Hindlimb muscle (tissue), 1 donor: ENCODE data around the gene SPOCK1. TPM values are rescaled to one million over a fixed set of nuclear protein-coding genes. Genes with fewer than 3 reads are reported as not detected.

Experiments used
- DNase-seq: peaks from one replicate; pipeline ENCODE4 v3.0.0-alpha.2; 2013
- polyA plus RNA-seq: library from polyadenylated mRNA; unstranded; fragments of 120-200 nt; gene quantifications from one replicate; pipeline ENCODE4 v1.2.1, GENCODE V29; 2013; ENCODE audit not compliant: insufficient read length

SPOCK1 gene
- polyA plus RNA-seq, 1 donor: 4.6 TPM

DNA sequence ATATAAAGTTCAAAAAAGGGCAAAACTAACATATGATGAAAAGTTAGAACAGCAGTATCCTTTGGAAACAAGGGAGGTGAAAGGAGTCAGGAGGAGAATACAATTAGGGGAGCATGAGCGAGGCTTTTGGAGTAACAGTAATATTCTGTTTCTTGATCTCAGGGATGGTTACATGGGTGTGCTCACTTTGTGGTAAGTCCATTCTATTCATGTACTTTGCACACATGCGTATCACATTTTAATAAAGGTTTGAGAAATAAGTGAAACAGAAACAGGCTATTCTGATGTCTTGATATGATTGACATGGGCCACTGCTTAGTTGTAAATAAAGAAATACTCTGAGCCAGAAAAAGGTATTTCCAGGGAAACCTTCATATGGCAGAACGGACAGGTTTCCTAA lies 208.8 kb downstream of the SPOCK1 start:
- no peak for DNase-seq

DNA sequence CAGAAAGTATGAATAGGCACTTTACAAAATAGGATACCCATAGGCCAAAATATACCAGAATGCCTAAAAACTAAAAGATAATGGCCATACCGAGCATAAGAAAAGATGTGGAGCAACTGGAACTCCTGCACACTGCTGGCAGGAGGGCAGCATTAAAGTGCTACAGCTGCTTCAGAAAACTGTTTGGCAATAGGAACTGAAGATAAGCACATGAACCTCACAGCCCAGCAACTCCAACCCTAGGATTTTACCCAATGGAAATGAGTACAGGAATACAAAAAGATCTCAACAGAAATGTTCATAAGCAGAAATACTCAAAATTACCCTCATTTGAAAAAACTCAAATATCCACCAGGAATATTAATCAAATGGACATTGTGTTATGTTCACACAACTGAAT lies 209.3 kb downstream of the SPOCK1 start:
- no peak for DNase-seq

DNA sequence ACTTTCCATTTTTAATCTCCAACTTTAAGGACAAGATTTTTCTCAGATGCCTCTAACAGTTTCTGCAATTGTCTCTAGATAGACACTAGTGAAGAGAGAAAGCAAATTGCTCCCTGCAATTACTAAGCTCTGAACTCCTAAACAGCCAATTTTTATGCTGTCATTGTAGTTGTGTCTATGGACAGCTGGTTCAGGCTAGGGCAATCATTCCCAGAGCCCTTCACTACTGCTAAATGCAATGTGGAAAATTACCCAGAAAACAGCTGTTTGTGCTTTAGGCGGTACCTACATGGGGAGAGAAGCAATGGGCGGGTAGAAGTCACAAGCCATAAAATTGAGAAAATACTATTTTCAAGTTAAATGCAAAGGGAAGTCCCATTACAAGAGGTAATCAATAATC lies 211.6 kb downstream of the SPOCK1 start:
- no peak for DNase-seq

DNA sequence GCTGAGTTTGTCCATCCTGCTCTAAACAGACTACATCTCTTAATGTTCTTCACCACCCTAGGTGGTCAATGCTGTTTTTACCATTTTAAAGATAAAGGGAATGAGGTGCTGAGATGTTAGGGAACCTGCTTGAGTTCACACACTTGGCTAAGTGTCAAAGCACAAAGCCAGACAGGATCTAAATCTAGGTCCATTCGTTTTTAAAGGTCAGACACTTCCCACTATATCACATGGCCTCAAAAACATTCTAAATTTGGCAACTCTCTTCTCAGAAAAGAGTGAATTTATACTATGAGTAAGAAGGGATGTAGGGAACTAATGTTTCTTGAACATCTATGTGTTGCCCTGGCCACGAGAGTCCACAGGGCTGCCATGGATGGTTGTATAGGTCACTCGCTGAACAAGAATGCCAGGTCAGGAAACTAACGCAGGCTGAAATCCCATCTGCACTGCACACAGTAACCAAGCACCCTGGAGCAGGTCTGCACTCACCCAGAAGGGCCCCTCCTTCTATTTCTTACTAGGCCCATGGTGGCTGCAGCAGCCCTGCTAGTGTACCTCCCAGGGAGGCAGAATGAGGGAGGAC lies 213.0 kb downstream of the SPOCK1 start:
- no peak for DNase-seq

DNA sequence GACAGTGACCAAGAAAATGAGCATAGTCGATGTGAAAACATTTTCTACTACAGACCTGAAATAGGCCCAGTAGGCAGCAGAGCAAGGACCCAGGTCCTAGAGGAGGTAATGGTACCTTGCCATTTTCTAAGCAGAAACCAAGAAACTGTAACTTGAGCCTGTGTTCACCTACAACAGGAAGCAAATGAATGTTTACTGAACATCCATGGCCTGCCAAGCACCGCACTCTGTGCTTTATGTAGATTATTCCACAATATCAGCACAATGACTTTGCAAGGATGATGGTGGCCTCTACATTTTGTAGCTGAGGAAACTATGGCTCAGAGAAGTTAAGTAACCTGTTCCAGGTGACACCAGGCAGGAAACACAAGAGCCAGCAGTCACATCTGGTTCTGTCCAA lies 215.3 kb downstream of the SPOCK1 start:
- DNase-seq: no peak

DNA sequence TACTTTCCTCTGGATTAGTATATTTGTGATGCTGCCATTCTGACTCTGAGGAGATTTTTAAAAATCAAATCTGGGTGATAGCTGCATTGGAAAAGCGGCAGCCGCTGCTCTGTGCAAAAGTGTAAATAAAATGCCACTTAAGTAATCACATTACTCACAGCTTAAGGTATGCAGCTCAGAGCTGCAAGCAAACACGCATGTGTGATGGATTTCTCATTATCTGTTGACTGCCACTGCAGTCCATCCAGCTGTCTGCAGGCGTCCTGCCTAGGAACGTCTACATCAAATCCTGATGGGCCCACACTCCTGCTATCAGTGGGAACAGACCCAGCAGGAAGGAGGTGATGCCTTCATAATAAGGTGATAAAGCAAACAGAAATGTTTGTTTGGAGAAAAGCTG lies 216.9 kb downstream of the SPOCK1 start:
- no peak for DNase-seq

DNA sequence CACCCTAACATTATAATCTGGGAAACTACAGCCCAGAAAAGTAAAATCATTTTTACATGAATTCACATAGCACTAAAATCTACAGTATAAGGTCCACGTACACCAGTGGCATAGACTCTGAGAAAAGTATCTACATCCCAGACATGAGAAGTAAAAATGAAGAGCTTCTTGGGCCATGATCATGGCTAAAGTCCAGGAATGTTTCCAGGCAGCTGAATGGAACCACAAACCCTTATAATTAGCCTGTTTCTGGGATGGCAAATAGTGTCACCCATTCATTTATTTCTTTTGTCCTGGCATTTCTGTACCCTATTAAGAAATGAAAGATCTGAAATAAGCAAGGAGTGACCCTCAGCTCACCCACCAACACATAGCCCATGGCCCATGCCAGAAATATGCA lies 217.9 kb downstream of the SPOCK1 start:
- DNase-seq: no peak

DNA sequence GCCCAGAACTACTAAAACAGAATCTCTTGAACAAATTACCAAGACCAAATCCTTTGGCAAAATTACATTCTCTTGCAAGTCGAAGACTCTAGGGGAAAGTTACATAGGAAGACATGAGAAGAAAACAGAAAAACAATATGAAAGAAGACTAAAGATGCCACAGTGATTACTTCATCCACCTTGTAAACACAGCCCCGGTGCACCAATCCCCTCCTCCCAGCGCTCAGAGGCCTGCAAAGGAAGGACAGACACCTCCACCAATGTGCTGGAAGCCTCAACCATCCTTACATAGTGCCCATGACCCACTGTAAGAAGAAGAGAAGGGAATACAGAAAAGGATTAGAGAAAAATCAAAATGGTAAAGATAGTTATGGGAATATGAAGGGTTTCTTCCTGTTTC lies 218.5 kb downstream of the SPOCK1 start:
- DNase-seq: no peak

DNA sequence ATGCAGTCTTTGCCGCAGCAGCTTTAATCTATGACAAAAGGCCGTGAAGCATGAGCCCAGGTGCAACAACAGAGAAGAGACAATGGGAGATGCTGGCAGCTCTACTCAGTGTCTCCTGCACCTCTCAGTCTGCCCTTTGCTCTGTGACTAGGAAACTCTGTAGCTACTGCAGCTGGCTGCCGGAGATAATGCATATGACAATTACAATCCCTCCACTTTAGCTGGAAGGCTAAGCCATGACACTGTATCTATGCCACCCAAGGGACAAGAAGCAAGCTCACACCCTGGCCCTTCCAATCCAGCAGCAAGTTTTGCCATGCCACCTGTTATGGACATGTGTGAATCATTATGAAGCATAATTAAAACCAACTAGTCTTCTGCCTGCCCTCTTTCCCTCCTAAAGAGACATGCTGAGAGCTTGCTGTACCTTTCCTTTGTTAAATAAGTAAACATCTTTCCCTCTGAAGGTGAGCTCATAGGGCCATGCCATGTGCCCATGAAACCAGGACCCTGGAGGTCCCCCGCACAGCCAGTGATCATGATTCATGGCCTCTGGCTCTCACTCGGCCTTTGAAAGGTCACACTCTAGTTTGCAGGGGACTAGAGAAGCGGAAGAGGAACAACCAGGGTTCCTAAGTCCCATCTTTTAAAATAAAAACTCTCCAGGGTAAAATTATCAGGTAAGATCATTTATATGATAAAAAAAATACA lies 219.4 kb downstream of the SPOCK1 start:
- no peak for DNase-seq

DNA sequence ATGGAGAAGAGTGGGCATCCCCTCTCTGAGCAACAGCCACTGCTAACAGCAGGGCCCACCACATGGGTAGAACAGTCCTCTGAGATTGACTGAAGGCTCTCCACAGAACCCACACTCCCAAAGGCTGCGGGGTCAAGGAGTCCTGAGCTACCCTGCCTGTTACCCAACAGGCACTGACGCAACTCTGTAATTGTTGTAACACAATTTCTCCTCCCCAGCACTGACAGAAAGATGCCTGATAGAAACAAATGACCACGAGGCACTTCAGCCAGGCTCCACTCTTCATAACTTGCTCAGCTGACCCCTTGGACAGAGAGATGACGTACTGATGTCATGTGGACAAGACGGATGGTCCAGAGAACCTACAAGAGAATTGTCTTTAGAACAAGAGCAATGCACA lies 220.7 kb downstream of the SPOCK1 start:
- no peak for DNase-seq

DNA sequence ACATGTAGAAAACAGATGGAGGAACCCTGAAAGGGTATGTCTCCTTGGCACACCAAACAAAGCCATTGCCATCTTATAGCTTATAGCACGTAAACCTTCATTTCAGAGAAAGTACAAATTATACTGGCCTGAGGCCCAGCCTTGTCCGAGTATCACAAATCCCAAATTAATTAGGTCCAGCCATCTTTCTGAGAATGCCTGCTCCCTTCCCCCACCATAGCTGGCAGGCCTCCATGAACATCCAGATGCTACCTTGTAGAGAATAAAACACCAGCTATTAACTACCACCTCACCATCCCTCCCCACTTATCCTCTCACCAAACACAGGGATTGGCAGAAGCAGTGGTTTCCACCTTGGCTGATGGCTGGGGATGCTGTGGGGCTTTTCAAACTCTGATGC lies 224.0 kb downstream of the SPOCK1 start:
- DNase-seq: no peak

DNA sequence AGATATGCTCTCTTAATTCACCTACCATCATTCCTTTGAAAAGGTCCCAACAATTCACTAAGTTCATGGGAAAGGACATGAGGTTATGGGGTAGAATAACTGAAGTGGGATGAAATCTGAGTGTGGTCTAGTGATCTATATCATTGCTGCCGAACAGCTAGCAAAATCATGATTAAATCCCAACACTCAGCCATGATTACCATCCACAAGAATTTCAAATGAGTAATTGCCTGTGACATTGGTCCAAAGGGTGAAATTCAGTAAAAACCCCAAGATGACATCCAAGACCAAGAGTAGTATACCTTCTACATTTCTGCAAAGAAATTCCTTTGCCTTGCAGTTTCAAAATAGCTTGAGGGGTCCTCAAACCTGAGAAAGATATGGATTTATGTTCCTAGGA lies 225.6 kb downstream of the SPOCK1 start:
- no peak for DNase-seq

DNA sequence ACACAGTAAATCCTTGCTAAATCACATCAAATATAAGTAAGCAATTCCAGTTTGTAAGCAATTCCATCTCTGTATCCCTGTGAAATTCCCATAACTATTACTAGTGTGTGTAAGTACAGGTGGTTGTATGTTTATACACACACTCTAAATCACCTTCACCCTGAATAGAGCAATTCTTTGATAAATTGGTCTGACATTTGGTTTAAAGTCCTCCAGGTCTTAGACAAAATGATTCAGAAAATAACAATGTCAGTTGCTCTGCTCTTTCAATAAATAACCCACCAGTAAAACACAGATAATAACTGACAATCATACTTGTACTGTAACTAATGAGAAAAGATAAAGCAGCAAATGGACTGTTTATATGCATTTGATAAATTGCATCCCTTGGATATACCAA lies 226.3 kb downstream of the SPOCK1 start:
- DNase-seq: no peak

DNA sequence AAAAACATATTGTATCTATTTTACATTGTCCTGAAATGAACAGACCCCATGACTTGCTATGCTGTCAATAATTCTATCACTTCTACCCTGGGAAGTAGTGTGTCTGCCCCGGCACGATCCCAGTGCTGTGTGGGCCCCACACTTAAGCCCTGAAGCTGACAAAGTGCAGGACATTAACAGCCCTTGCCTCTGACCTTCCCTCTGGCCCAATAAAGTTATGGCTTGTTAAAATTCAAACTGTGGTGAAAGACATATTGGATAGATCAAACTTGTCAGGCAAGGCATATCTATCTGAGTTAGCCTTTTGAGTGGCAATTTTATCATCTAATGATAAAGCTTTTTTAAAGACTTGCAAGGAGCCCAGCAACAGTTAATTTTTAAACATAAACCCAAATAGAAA lies 229.2 kb downstream of the SPOCK1 start:
- no peak for DNase-seq

DNA sequence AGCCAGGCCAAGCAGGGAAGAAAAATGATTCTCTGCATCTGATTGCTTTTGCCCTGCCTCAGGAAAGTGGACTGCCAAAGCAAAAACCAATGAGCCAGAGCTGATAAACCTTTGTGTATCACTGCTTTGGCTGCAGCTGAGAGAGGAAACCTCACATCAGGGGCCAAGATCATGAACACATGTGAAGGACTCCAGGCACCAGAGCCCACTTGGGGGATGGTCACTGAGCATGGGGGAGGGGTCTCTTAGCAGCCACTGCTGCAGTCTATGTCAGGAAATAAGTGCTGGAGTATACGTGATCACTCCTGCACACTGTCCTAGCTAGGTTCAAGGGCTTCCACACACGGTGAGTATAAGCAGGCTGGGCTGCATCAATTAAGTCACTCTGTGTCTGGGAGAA lies 229.9 kb downstream of the SPOCK1 start:
- DNase-seq: no peak

DNA sequence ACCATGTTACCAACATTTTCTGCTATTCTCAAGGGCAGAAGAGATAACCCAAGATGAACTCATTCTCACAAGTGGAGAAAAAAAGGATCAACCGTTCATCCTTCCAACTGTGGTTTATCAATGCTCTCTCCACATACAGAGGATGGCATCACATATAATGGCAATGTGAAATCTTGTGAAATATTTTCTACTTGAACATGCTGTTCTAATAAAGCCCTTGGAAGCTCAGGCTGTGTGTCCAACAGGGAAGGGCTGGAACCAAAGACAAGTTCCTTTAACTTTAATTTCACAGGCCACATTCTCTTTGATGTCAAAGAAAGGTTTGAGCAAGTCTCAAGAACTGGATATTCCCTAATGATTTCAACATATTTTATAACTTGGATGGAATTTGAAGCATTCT lies 230.5 kb downstream of the SPOCK1 start:
- no peak for DNase-seq

DNA sequence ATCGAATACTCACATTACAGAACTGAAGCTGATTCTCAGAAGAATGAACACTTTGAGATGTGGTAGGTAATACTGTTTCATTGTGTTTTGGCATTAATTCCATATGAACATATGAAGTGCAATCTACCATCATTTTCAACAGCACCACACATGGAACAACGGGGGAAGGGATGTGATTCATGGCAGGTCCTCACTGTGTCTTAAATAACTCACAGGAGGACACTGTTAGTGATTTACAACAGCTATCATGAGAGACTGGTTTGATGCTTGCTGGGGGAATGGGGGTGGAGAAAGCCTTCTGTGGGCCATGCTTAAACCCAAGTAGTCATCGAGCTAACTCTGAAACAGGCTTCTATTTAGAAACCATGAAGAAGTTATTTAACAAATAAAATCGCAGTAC lies 232.9 kb downstream of the SPOCK1 start:
- DNase-seq: no peak

DNA sequence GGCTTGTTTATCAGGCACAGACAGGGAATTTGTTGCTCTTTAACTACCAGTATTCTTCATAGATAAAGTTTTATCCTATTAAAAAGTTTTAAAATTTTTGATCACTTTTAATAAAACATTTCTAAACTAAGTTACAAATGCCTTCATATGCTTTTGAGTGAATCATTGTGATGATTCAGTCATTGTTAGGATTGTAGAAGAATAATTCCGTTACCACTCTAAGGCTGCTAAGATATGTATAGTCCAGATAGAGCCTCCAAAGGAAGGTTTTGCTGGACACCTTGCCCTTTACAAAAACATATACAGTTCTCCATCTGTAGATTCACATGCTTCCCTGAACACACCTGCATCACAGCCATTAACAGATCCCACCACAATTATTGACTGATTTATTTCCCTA lies 233.7 kb downstream of the SPOCK1 start:
- DNase-seq: no peak

DNA sequence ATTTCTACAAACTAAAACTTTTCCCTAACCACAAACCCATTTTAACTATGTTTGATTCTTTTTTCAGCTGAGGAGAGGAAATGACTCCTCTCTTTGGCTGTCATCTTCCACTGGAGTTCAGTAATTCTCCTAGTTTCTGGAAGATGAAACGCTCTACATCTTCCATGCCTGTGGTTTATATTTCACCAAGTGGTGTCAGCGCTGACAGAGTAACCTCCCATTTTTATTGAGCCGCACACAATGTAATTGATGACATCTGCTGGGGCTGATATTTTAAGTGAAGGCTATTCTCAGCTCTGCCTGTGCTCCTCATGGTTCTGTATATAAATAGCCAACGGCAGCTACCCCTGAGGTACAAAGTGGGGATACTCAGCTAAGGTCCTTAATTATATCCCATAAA lies 234.6 kb downstream of the SPOCK1 start:
- no peak for DNase-seq

DNA sequence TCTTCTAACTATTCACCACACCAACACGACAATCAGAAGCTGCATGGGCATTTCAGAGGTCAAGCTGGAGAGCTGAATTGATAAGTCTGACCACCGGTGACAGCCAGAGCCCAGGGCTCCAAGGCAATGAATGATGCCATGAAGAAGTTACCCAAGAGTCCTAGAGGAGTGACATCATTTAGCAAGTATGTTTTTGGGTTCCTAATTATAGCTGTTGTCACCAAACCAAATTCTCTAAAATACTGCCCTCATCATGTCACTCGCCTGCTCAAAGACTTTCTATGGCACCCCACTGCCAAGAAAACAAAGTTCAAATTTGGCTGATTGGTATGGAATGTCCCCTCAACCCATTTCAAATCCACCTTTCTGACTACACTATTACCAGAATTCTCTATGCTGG lies 235.1 kb downstream of the SPOCK1 start:
- no peak for DNase-seq

DNA sequence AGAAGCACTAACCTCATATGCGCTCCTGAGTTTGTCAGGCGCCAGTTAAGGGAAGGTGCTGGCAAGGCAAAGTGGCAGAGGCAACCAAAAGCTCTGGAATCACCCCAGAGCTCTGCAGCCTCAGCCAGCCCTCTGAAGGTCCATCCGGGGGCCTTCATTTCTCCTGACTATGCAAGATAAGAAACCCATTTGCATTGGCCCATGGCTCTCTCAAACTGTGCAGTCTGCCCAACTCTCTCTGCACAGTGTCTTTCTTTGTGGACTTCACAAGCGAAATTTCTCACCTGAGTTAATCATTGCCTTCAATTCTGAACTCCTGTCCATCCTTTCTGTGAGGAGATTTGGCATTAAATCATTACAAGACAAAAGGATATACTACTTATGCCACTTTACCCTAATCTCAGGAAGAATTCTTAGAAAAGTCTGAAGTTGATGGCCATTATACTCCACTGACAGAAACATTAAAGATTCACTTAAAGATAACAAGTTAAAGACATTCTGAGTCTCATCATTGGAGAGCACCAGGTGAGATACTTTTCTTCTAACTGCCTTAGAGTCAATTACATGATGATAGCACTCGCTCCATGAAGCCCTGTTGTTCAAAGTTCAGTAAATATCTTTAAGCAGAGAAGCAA lies 235.6 kb downstream of the SPOCK1 start:
- no peak for DNase-seq

DNA sequence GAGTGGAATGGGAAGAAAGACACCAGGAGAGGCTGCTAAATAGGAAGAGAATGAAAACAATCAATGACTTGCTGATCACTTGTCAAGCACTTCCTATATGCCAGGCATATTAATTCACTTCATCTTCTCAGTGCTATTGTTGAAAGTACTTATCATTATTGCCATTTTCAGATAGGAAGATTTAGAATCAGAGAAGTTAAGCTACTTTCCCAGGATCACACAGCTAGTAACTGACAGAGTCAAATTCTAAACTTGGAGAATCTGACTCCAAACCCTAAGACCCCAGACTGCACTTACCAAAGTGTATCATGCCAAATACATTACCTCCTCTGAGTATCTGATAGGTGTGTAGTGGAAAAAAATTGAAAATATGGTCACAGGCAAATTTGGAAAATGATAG lies 236.3 kb downstream of the SPOCK1 start:
- DNase-seq: no peak

DNA sequence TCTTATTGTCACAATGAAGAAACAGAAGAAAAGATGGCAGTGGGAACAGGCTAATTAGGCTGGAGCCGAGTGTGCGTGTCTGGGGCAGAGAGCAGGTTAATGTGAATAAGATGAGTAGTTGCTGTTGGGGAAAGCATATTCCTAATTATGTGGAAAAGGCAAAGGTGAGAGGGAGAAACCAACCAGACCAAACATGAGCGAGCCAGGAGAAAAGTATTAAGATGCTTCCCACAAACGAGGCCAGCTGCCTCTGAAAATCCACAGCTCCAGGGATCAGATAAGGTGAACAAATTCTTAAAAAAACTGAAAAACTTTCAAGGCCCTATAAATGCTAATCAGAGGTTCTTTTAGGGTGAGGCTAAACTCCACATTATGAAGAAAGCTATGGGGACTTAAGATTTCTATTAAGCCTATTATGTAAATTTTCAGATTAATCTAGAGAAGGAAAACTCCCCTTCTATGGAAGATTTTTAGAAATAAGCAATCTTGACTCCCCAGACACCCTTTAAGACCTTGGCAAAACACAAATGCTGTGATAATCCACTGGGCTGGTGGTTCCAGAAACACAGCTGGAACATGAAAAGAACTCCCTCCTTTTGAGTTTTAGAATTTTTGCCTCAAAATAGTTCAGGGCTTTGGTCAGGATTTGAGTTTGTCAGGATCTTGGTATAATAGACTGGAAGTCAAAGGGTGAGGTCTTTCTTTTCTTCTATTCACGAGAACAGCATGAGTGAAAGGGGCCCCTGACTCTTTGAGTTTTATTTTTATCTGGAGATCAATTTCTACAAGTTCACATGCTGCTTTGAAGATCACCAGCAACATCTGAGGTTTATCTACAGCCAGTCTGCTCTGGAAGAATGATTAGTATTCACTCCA lies 238.1 kb downstream of the SPOCK1 start:
- no peak for DNase-seq
